Large intestine (tissue), 3 donors: ENCODE data around the gene TMEM178B. TPM values are rescaled to one million over a fixed set of nuclear protein-coding genes. Genes with fewer than 3 reads are reported as not detected.
A peak's percentile ranks its signal among the peaks of the same experiment; 100 is the strongest.

Source experiments
- DNase-seq, 2 donors: peaks; one replicate each; pipeline versions ENCODE4 v3.0.0 to v3.0.0-alpha.2; 2013
- H3K27ac ChIP-seq: one replicate; pipeline ENCODE4 v1.5.1; 2013; ENCODE audit warnings: low read length
- H3K27me3 ChIP-seq: 2 replicates; pipeline ENCODE4 v1.6.1; 2013; ENCODE audit warnings: low read length; ENCODE audit not compliant: control insufficient read depth, insufficient read depth
- H3K36me3 ChIP-seq: 2 replicates; pipeline ENCODE4 v1.6.1; 2013; ENCODE audit warnings: low read length; ENCODE audit not compliant: control insufficient read depth, insufficient read depth
- H3K4me1 ChIP-seq: one replicate; pipeline ENCODE4 v1.6.1; 2013; ENCODE audit warnings: low read length; ENCODE audit not compliant: control insufficient read depth, insufficient read depth
- H3K4me3 ChIP-seq: one replicate; pipeline ENCODE4 v1.5.1; 2013; ENCODE audit warnings: low read length
- H3K9me3 ChIP-seq: one replicate; pipeline ENCODE4 v1.6.1; 2013; ENCODE audit warnings: mild to moderate bottlenecking, low read depth, low read length, moderate library complexity; ENCODE audit not compliant: control insufficient read depth
- WGBS: methylation state at CpG from one replicate; pipeline ENCODE4 v1.1.5; 2013; ENCODE audit warnings: low lambda C conversion rate; ENCODE audit not compliant: insufficient coverage; 5-methylcytosine and 5-hydroxymethylcytosine counted together
- polyA plus RNA-seq: library from polyadenylated mRNA; unstranded; fragments of 120-200 nt; gene quantifications from one replicate; pipeline ENCODE4 v1.2.1, GENCODE V29; 2013

The TMEM178B gene
- polyA plus RNA-seq, 1 donor: 2.2 TPM

DNA sequence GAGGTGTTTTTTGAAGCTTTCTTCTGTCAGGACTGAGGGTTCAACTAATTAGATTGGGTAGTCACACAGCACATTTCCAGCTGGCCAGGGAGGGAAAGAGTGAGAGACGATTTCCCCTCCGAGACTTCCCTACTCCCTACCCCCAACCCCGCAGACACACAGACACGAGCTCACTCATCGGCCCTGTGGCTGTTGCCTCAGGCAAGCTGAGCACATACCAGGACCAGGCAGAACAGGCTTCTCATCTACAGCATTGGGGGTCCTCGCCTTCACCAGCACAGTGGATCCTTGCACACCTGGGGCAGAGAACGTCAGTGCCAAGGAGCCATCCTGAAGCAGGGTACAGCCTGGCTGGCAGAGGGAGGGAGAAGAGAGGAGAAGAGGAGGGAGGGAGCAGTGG, 144.1 kb downstream of the TMEM178B start:
- Histone ChIP-seq H3K4me1 (no peaks in the 10 kb centered on the region), H3K4me3 (no peak overlapping the region), H3K36me3 (no peaks in the 10 kb centered on the region), H3K9me3 (no peaks in the 10 kb centered on the region), H3K27me3 (peaks cover 4% of the 10 kb centered on the region), H3K27ac (no peak overlapping the region)
- no peak for DNase-seq
- whole genome bisulfite sequencing: no CpG with 5 or more reads among the region's 7 CpGs

- no peak for DNase-seq
- WGBS: no CpG with 5 or more reads among the region's 6 CpGs
- Histone ChIP-seq H3K9me3 (no peaks in the 10 kb centered on the region), H3K27me3 (peaks cover 4% of the 10 kb centered on the region), H3K27ac (no peak overlapping the region), H3K36me3 (no peaks in the 10 kb centered on the region), H3K4me3 (no peak overlapping the region), H3K4me1 (no peaks in the 10 kb centered on the region)
Measured at GRCh38 chr7:141218941-141219340, 145.1 kb downstream of the TMEM178B start.

DNA sequence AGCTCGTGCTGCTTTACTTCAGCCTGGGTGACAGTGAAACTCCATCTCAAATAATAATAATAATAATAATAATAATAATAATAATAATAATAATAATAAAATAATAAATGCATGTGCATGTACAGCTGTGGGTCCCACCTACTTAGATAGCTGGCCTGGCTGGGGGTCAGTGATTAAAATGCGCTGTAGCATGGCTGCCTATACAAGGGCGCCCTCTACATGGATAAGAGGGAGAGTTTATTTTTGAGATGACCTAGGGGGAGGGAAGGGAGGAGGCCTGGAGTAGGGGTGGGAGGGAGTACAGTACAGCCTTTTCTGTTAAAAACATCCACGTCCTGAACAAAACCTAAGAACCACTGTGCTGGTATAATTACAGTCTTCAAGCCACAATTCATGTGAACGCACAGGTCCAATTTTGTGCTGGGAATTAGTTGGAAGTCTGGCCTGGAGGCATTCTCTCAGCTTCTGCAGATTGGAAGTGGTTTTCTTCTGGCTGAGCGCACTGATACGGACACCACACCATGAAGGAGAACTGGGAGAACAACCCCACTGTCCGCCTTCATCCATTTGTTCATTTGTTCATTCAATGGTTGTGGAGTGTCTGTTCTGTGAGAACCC, 146.5 kb downstream of the TMEM178B start:
- Histone ChIP-seq H3K27ac (no peak overlapping the region), H3K9me3 (no peaks in the 10 kb centered on the region), H3K4me1 (no peaks in the 10 kb centered on the region), H3K36me3 (no peaks in the 10 kb centered on the region), H3K27me3 (no peaks in the 10 kb centered on the region), H3K4me3 (no peak overlapping the region)
- no CpG with 5 or more reads among the region's 8 CpGs for WGBS
- no peak for DNase-seq

DNA sequence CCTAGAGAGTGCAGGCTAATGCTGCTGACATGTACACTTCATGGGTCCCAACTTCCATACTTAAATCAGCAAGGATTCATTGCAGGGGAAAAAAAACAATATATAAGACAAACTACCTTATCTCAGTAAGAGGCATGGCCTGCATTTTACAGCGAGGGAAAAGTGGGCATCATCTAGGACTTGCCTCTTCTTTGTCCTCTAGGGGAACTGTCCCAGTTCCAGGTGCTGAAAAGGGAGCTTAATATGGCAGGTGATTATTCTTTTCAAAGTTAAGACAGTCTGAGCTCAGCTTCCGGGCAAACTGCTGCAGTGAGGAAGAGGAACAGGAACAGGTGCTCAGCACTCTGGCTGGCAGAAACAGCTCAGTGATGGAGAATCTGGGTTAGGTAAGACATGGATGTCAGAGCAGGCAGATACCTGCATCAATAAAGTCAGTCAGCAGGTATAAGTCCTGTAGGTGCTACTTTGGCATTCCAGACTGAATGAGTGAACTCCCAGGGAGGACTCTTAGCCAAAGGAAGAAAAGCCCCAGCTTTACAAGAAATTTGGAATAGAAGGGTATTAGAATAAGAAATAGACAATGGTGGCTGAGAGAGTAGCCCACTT, 147.2 kb downstream of the TMEM178B start:
- WGBS: 40% methylated on average over 1 of the region's 2 CpGs
- Histone ChIP-seq H3K27me3 (no peaks in the 10 kb centered on the region), H3K27ac (no peak overlapping the region), H3K4me3 (no peak overlapping the region), H3K9me3 (no peaks in the 10 kb centered on the region), H3K4me1 (no peaks in the 10 kb centered on the region), H3K36me3 (no peaks in the 10 kb centered on the region)
- peak in 1 of 2 donors; percentile 5 for DNase-seq

GRCh38 chr7:141225916-141226618, 152.2 kb downstream of the TMEM178B start:
- no peaks in the 10 kb centered on the region for H3K36me3 ChIP-seq
- no peaks in the 10 kb centered on the region for H3K4me1 ChIP-seq
- no peak overlapping the region for H3K4me3 ChIP-seq
- no peak for DNase-seq
- H3K27ac ChIP-seq: no peak overlapping the region
- no peaks in the 10 kb centered on the region for H3K9me3 ChIP-seq
- H3K27me3 ChIP-seq: peaks cover 4% of the 10 kb centered on the region
- no CpG with 5 or more reads among the region's 8 CpGs for WGBS

DNA sequence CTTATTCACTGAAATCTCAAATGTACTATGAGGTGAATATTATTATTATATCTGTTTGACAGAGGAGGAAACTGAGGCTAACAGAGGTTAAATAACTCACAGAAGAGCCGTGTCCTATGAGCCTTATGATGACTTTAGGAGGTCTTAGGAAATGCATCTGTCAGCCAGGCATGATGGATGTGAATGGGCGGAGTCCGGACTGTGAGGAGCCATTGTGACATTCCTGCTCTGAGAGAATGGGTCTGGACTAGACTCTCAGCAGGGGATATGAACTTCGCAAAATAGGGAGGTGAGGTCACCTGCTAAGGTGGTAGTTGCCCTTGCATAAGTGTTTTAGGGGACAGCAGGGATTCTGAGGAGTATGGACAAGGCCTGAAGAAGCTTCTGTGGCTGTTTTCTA, 153.6 kb downstream of the TMEM178B start:
- H3K9me3 ChIP-seq: no peaks in the 10 kb centered on the region
- DNase-seq: no peak
- no peaks in the 10 kb centered on the region for H3K36me3 ChIP-seq
- no peaks in the 10 kb centered on the region for H3K4me1 ChIP-seq
- WGBS: no CpG with 5 or more reads among the region's 4 CpGs
- no peak overlapping the region for H3K4me3 ChIP-seq
- H3K27me3 ChIP-seq: peaks cover 4% of the 10 kb centered on the region
- H3K27ac ChIP-seq: no peak overlapping the region

DNA sequence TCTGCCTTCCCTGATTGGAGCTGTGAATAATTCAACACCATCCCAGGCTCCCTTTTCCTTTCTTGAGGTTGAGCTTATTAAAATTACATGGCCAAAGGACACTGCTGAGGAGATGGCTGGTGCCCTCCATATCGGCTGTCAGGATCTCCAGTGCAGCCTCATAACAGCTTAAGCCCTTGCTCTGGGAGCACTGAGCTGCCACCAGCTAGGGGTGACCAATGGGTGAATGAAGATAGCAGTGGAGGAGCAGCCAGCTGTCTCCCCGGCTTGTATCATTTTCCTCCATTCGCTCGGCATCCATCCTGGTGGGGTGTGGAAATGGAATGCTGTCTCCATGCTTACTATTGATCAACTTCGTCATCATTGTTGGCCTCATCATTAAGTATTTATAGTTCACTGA, 154.6 kb downstream of the TMEM178B start:
- no peaks in the 10 kb centered on the region for H3K9me3 ChIP-seq
- no peak overlapping the region for H3K27ac ChIP-seq
- peaks cover 4% of the 10 kb centered on the region for H3K27me3 ChIP-seq
- WGBS: 100% methylated on average over 1 of the region's 5 CpGs
- H3K36me3 ChIP-seq: no peaks in the 10 kb centered on the region
- H3K4me3 ChIP-seq: no peak overlapping the region
- no peak for DNase-seq
- no peaks in the 10 kb centered on the region for H3K4me1 ChIP-seq

DNA sequence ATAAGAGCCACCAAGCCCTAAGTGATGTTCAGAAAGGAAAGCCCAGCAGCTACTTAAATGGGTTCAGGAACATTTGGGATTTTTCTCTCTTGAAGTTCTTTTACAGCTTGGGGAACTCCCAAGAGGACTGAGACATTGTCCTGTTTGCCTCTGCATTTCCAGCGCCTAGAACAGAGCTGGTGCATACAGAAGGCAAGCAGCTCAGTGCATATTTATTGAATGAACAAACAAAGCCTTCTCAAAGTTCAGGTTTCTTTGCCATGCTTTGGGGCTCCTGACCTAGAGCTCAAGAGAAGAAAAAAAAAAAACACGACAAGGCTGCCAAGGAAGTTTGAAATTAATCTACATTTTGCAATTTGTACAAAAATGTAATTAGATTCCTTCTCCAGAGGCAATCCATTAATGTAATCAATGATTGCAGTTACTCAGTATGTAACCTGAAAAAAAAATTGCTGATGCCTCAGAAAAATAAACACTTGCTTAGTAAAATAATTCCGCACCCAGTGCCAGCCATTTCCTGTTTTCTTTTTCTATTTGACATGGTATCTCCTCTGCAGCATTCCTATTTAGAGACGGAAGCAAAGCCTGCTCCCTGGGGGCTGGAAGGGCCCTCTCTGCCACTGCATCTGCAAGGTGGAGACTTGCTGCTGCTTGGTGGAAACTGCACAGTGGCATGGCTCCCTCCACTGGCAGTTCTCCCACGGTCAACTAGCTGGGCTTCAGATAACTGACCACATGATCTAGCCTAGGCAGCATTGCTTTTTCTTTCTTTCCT, 157.3 kb downstream of the TMEM178B start:
- Histone ChIP-seq H3K4me1 (peaks cover 4% of the 10 kb centered on the region), H3K27ac (no peak overlapping the region), H3K4me3 (no peak overlapping the region), H3K36me3 (no peaks in the 10 kb centered on the region), H3K9me3 (no peaks in the 10 kb centered on the region), H3K27me3 (peaks cover 4% of the 10 kb centered on the region)
- peak; percentile 27 for DNase-seq
- WGBS: no CpG with 5 or more reads among the region's 5 CpGs

DNA sequence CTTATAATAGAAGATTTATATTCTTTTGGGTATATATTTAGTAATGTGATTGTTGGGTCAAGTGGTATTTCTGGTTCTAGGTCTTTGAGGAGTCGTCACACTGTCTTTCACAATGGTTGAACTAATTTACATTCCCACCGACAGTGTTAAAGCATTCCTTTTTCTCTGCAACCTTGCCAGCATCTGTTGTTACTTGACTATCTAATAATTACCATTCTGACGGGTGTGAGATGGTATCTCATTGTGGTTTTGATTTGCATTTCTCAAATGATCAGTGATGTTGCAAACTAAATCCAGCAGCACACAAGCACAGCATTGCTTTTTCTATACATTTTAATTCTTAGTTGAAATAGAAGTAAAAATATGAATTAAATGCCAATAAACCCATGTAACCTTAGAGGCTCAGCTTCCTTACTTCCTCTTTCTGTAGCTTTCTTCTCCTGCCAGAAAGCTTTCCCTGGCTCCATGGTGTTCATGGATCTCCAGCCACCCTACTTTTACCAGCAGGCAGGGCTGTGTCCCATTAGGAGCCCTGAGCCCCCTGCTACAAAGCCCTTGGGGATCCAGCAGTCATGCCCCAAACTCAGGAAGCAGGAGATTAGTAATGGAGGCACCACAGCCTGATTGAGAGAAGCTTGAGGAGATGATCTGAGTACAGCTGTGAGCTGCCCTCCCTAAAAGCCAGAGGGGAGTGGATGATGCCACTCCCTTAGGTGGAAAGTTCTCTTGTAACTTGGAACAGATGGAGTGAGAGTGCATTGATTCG, 158.6 kb downstream of the TMEM178B start:
- no peak overlapping the region for H3K4me3 ChIP-seq
- whole genome bisulfite sequencing: 100% methylated on average over 1 of the region's 4 CpGs
- no peak overlapping the region for H3K27ac ChIP-seq
- H3K9me3 ChIP-seq: no peaks in the 10 kb centered on the region
- H3K36me3 ChIP-seq: no peaks in the 10 kb centered on the region
- peaks cover 4% of the 10 kb centered on the region for H3K4me1 ChIP-seq
- peaks cover 4% of the 10 kb centered on the region for H3K27me3 ChIP-seq
- DNase-seq: no peak
